SK-N-MC (cell line): ENCODE results near the gene XPR1.

Source experiments
- FOXP2 ChIP-seq: optimal IDR thresholded peaks from 2 replicates; pipeline ENCODE3; 2011; ENCODE audit warnings: mild to moderate bottlenecking, moderate library complexity; ENCODE audit not compliant: insufficient read depth; ENCODE audit errors: extremely low read length, control extremely low read depth
- POLR2AphosphoS5 ChIP-seq: IDR thresholded peaks from 2 replicates; pipeline ENCODE4 v1.6.1; 2012; ENCODE audit warnings: mild to moderate bottlenecking, low read depth, low read length, borderline replicate concordance

GRCh38 chr1:180927348-180927747 is 295.5 kb downstream of the XPR1 start:
- TF ChIP-seq FOXP2 = no peak
- no peak for TF ChIP-seq POLR2AphosphoS5
